Subcutaneous adipose tissue (tissue), 4 donors: ENCODE data around the gene CNOT11. TPM values are rescaled to one million over a fixed set of nuclear protein-coding genes. Genes with fewer than 3 reads are reported as not detected.

Experiments used
- total RNA-seq, 4 donors: library from RNA; depleted of rRNA; stranded (reverse); fragments of >200 nt; gene quantifications; one replicate each; pipeline ENCODE4 v1.1.0, GENCODE V29; 2016
- TF ChIP-seq, protein P1 (sequence below): fragments of 450-650 bp; IDR thresholded peaks from one replicate; pipeline ENCODE4 v1.5.1; 2016; ENCODE audit warnings: low read depth, mild to moderate bottlenecking, control low read depth, antibody characterized with exemption, moderate library complexity

The CNOT11 gene
- total RNA-seq, 4 donors from 2014 or later: 15.6 to 31.8 (median 24.0) TPM

DNA sequence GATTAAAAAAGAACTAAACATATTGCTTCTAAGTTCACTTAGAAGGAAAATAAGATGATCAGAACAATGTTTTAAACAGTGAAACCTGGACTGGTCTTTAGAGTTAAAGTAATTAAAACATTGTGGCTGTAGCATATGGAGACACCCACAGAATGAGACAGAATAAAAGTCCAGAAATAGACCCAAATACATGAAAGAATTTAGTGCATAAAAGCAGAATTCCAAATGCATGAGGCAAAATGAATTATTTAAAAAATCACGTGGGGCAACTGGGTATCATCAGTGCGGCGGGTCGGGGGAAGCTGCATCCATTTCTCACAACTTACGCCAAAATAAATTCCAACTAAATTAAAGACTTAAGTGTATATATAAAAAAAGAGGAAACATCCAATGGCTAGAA, 43.7 kb downstream of the CNOT11 start:
- TF ChIP-seq, protein P1, sequence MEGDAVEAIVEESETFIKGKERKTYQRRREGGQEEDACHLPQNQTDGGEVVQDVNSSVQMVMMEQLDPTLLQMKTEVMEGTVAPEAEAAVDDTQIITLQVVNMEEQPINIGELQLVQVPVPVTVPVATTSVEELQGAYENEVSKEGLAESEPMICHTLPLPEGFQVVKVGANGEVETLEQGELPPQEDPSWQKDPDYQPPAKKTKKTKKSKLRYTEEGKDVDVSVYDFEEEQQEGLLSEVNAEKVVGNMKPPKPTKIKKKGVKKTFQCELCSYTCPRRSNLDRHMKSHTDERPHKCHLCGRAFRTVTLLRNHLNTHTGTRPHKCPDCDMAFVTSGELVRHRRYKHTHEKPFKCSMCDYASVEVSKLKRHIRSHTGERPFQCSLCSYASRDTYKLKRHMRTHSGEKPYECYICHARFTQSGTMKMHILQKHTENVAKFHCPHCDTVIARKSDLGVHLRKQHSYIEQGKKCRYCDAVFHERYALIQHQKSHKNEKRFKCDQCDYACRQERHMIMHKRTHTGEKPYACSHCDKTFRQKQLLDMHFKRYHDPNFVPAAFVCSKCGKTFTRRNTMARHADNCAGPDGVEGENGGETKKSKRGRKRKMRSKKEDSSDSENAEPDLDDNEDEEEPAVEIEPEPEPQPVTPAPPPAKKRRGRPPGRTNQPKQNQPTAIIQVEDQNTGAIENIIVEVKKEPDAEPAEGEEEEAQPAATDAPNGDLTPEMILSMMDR: no peak

DNA sequence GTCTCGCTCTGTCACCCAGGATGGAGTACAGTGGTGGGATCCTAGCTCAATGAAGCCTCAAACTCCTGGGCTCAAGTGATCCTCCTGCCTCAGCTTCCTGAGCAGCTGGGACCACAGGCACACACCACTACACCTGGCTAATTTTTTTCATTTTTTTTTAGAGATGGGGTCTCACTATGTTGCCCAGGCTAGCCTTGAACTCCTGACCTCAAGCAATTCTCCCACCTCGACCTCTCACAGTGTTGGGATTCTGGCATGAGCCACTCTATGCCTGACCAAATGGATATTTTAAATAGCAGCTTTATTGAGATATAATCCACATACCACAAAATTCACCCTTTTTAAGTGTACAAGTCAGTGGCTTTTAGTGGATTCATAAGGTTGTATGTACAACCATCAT, 44.7 kb downstream of the CNOT11 start:
- TF ChIP-seq, protein P1: no peak

DNA sequence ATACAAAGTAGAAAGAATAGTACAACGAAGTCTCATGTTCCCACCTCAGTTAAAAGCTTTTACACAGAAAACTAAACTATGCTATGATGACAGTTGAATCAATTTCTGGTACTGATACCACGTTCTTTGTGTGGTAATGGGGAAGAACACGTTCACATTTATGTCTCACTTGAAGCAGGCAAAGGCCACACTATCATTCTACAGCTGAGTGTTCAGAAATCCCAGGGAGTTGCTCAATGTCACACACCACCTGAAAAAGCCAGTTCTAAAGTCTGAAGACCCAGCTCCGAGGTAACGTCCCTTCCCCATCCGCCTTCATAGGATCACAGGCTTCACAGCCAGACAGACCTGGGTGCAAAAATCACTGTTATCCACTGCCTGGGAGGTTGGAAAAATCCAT, 46.9 kb downstream of the CNOT11 start:
- TF ChIP-seq, protein P1: no peak

DNA sequence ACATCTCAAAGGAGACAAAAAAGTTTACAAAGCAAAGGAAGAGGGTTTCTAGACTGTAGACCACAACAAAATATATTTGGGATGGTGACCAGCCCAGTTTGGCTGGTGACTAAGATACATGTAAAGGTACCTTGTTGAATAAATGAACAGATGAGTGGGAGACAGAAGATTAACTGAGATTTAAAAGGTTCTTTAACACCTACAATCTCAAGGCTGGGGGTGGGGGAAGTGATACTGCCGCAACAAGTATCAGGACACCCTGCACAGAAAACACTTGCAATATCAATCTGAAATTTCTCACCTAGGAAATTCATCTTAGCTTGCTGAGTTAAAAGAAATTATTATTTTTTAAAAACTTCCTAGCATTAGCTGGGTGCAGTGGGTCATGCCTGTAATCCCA, 47.5 kb downstream of the CNOT11 start:
- TF ChIP-seq, protein P1: no peak

DNA sequence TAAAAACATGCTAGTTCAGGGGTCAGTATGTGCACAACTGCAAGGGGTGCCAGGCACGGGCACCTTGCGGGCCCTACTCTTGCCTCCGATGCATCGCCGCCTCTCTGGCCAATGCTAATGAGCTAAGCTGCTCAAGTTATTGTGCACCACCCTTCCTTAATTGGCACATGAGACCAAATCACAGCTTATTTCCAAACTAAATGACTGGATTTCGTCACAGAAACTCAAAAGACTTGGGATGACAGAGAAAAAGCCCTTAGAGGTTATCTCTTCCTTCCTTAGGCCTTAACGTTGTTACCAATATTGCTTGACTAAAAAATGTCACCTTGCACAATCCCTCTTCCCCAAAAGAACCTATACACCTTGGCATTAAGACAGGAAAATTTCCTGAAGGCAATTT, 48.1 kb downstream of the CNOT11 start:
- TF ChIP-seq, protein P1: no peak

DNA sequence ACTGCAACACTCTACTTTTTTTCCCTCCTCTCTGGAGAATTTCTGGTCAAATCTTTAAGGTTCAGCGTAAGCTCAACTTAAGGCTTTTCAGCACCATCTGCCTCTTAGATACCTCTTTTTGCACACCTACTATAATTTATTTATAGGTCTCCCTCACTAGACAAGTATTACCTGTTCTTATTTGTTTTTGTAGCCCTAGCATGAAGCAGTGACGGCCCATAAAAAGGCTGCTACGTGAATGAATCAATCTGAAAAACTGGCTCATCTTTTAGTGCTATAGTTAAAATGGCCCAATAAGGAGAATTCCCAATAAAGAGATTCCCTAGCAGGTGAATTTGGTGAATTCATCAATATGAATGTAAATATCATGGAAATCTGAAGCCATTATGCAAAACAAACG, 49.3 kb downstream of the CNOT11 start:
- TF ChIP-seq, protein P1: no peak

DNA sequence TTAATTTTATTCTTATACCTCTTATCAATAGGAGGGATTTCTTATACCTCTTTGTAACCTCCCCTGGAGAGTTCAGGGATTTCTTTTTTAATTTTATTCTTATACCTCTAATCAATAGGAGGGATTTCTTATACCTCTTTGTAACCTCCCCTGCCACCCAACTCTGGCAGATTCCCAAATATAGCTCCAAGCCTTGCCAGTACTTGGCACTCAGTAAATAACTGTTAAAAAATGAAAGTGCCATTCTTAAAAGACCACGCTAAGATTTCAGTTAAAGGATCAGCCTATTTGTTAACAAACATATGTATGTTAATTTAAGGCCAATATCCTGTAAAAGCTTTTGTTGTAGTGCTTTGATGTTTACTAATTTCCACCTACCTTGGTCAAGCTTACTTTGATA, 51.0 kb downstream of the CNOT11 start:
- TF ChIP-seq, protein P1: no peak
